ENCODE measurements around the gene MRPS15. TPM values are rescaled to one million over a fixed set of nuclear protein-coding genes. Genes with fewer than 3 reads are reported as not detected.

MRPS15 gene
- total and polyA plus RNA-seq, 2 of the 13 experiments (the other 11 are each of a cell fraction or from before 2014, with no cell fraction given), result 59.0 to 113 TPM

DNA sequence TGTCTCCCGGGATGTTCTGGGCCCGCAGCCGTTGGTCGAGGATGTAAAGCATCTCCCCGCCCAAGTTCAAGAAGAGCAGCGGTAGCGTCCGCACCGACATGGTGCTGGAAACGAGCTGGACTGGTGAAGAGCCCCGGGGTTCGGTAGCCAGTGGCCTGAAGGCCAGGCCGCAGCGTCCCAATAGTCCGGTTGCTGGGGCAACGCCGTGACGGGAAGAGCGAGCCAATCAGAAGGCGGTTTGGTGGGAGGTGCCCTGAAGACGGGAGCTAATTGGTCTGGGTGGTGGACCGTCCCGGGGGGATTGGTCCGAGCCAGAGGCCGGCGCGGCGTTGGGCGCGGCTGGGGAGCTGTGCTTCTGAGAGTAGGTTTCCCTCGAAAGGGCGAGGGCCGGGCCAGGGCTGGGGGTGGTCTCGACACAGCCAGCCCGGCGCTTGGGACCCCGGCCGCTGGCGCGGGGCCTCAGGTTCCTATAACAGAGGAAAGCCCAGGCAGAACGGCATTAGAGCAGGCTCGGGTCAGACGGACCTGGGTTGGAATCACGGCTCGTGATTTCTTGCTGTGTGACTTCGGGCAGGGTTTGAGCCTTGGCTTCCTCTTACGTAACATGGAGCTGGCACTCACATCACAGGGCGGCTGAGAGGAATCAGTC lies 13.8 kb downstream of the MRPS15 start, which contains the start of gene OSCP1 (continued):
- TF ChIP-seq, protein P1, sequence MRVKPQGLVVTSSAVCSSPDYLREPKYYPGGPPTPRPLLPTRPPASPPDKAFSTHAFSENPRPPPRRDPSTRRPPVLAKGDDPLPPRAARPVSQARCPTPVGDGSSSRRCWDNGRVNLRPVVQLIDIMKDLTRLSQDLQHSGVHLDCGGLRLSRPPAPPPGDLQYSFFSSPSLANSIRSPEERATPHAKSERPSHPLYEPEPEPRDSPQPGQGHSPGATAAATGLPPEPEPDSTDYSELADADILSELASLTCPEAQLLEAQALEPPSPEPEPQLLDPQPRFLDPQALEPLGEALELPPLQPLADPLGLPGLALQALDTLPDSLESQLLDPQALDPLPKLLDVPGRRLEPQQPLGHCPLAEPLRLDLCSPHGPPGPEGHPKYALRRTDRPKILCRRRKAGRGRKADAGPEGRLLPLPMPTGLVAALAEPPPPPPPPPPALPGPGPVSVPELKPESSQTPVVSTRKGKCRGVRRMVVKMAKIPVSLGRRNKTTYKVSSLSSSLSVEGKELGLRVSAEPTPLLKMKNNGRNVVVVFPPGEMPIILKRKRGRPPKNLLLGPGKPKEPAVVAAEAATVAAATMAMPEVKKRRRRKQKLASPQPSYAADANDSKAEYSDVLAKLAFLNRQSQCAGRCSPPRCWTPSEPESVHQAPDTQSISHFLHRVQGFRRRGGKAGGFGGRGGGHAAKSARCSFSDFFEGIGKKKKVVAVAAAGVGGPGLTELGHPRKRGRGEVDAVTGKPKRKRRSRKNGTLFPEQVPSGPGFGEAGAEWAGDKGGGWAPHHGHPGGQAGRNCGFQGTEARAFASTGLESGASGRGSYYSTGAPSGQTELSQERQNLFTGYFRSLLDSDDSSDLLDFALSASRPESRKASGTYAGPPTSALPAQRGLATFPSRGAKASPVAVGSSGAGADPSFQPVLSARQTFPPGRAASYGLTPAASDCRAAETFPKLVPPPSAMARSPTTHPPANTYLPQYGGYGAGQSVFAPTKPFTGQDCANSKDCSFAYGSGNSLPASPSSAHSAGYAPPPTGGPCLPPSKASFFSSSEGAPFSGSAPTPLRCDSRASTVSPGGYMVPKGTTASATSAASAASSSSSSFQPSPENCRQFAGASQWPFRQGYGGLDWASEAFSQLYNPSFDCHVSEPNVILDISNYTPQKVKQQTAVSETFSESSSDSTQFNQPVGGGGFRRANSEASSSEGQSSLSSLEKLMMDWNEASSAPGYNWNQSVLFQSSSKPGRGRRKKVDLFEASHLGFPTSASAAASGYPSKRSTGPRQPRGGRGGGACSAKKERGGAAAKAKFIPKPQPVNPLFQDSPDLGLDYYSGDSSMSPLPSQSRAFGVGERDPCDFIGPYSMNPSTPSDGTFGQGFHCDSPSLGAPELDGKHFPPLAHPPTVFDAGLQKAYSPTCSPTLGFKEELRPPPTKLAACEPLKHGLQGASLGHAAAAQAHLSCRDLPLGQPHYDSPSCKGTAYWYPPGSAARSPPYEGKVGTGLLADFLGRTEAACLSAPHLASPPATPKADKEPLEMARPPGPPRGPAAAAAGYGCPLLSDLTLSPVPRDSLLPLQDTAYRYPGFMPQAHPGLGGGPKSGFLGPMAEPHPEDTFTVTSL (CRISPR knock-in tag; IDR thresholded peaks at IDR 0.05; ENCODE audit: borderline replicate concordance), result 0 out of 2 replicates have a peak, but pooled peaks have one; percentile 30
- TF ChIP-seq PCBP2 (optimal IDR thresholded peaks at IDR 0.05; ENCODE audit: low read depth, low read length, poor library complexity, severe bottlenecking) (no peak), ZNF292 (CRISPR knock-in tag; IDR thresholded peaks at IDR 0.05; ENCODE audit: borderline replicate concordance, low read depth) (no peak), ZNF232 (CRISPR knock-in tag; IDR thresholded peaks at IDR 0.05; ENCODE audit: borderline replicate concordance) (peak; percentile 86), CAMTA2 (CRISPR knock-in tag; IDR thresholded peaks at IDR 0.05; ENCODE audit: borderline replicate concordance) (no peak), ZSCAN12 (CRISPR knock-in tag; IDR thresholded peaks at IDR 0.05) (peak; percentile 65; the same call in 1 of the 2 replicates), SMAD9 (CRISPR knock-in tag; IDR thresholded peaks at IDR 0.05) (peak; percentile 81; the same call in 1 of the 2 replicates), ZNF274 (CRISPR knock-in tag; IDR thresholded peaks at IDR 0.05) (peak; percentile 82; the same call in 1 of the 2 replicates), BRCA1 (CRISPR knock-in tag; IDR thresholded peaks at IDR 0.05) (0 out of 2 replicates have a peak, but pooled peaks have one; percentile 24), ZKSCAN8 (CRISPR knock-in tag; IDR thresholded peaks at IDR 0.05; ENCODE audit: borderline replicate concordance) (no peak), MTA1 (CRISPR knock-in tag; IDR thresholded peaks at IDR 0.05; ENCODE audit: borderline replicate concordance) (no peak), ZFX (CRISPR knock-in tag; IDR thresholded peaks at IDR 0.05; ENCODE audit: low read depth) (peak; percentile 98), ZFP62 (CRISPR knock-in tag; IDR thresholded peaks at IDR 0.05) (no peak), RBFOX2 (IDR thresholded peaks at IDR 0.05; ENCODE audit: low read depth, low read length) (peak; percentile 71), PCBP1 (IDR thresholded peaks at IDR 0.05; ENCODE audit: borderline replicate concordance, low read depth, low read length) (no peak)
- TF ChIP-seq, protein P2, sequence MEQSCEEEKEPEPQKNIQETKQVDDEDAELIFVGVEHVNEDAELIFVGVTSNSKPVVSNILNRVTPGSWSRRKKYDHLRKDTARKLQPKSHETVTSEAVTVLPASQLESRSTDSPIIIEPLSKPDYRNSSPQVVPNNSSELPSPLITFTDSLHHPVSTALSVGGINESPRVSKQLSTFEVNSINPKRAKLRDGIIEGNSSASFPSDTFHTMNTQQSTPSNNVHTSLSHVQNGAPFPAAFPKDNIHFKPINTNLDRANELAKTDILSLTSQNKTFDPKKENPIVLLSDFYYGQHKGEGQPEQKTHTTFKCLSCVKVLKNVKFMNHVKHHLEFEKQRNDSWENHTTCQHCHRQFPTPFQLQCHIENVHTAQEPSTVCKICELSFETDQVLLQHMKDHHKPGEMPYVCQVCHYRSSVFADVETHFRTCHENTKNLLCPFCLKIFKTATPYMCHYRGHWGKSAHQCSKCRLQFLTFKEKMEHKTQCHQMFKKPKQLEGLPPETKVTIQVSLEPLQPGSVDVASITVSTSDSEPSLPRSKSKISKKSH (CRISPR knock-in tag; IDR thresholded peaks at IDR 0.05; ENCODE audit: borderline replicate concordance), result 0 out of 2 replicates have a peak, but pooled peaks have one; percentile 41
- TF ChIP-seq, protein P3, sequence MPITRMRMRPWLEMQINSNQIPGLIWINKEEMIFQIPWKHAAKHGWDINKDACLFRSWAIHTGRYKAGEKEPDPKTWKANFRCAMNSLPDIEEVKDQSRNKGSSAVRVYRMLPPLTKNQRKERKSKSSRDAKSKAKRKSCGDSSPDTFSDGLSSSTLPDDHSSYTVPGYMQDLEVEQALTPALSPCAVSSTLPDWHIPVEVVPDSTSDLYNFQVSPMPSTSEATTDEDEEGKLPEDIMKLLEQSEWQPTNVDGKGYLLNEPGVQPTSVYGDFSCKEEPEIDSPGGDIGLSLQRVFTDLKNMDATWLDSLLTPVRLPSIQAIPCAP (CRISPR knock-in tag; IDR thresholded peaks at IDR 0.05; ENCODE audit: low read depth), result no peak
- TF ChIP-seq, protein P4, sequence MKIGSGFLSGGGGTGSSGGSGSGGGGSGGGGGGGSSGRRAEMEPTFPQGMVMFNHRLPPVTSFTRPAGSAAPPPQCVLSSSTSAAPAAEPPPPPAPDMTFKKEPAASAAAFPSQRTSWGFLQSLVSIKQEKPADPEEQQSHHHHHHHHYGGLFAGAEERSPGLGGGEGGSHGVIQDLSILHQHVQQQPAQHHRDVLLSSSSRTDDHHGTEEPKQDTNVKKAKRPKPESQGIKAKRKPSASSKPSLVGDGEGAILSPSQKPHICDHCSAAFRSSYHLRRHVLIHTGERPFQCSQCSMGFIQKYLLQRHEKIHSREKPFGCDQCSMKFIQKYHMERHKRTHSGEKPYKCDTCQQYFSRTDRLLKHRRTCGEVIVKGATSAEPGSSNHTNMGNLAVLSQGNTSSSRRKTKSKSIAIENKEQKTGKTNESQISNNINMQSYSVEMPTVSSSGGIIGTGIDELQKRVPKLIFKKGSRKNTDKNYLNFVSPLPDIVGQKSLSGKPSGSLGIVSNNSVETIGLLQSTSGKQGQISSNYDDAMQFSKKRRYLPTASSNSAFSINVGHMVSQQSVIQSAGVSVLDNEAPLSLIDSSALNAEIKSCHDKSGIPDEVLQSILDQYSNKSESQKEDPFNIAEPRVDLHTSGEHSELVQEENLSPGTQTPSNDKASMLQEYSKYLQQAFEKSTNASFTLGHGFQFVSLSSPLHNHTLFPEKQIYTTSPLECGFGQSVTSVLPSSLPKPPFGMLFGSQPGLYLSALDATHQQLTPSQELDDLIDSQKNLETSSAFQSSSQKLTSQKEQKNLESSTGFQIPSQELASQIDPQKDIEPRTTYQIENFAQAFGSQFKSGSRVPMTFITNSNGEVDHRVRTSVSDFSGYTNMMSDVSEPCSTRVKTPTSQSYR (CRISPR knock-in tag; IDR thresholded peaks at IDR 0.05; ENCODE audit: borderline replicate concordance), result no peak

Measured in HepG2 (cell line).